ENCODE data around the gene SMPX.

DNA sequence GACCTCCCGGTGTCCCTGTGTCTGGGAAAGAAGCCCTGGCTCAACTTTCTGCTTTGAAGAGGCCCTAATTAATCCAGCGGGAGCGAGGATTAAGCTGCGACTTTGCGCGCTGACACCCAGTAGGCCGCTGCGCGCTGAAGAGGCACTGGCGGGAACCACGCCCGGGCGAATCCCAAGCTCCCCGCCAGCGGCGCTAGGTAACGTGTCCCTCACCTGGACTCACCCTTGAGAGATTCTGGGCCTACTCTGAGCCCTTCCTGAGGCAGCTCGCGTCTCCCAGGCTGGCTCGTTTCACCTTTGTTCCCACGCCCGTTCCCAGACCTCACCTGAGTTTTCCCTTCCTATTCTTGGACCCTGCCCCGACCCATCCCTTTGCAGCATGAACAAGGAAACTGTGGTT lies 99.2 kb downstream of the SMPX start:
- TF ChIP-seq, protein P1, sequence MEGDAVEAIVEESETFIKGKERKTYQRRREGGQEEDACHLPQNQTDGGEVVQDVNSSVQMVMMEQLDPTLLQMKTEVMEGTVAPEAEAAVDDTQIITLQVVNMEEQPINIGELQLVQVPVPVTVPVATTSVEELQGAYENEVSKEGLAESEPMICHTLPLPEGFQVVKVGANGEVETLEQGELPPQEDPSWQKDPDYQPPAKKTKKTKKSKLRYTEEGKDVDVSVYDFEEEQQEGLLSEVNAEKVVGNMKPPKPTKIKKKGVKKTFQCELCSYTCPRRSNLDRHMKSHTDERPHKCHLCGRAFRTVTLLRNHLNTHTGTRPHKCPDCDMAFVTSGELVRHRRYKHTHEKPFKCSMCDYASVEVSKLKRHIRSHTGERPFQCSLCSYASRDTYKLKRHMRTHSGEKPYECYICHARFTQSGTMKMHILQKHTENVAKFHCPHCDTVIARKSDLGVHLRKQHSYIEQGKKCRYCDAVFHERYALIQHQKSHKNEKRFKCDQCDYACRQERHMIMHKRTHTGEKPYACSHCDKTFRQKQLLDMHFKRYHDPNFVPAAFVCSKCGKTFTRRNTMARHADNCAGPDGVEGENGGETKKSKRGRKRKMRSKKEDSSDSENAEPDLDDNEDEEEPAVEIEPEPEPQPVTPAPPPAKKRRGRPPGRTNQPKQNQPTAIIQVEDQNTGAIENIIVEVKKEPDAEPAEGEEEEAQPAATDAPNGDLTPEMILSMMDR (IDR thresholded peaks at IDR 0.05; ENCODE audit: insufficient read depth, low read length, poor library complexity, severe bottlenecking) = no peak
- TF ChIP-seq EZH2phosphoT487 (conservative IDR thresholded peaks at IDR 0.05; ENCODE audit: low read length) = no peak
